ENCODE results near the gene DGKI.

Gene DGKI

GRCh38 chr7:137395420-137395819 lies 451.4 kb downstream of the DGKI start:
- DNase-seq: no peak

GRCh38 chr7:137393570-137393969 lies 453.2 kb downstream of the DGKI start:
- no peak for DNase-seq

GRCh38 chr7:137390076-137390475 lies 456.7 kb downstream of the DGKI start:
- DNase-seq: no peak

GRCh38 chr7:137388916-137389315 lies 457.9 kb downstream of the DGKI start:
- DNase-seq: no peak

DNA sequence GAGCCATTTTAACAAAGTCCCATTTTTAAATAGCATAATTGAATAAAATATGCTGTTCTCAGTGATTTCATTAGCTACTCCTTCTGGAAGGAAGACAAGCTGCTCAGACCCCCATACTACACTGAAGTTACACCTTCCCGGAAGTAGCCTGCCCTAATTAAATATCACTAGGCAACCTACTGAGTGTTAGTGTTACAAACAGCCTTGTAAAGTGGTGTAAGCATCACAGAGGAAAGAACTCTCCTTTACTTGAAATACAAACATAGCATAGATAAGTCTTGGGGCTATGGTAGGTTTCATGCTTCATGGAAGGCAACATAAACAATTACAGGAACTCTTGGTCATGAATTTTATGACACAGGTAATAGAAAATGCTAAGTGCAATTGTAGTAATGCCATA lies 459.8 kb downstream of the DGKI start:
- DNase-seq: no peak

DNA sequence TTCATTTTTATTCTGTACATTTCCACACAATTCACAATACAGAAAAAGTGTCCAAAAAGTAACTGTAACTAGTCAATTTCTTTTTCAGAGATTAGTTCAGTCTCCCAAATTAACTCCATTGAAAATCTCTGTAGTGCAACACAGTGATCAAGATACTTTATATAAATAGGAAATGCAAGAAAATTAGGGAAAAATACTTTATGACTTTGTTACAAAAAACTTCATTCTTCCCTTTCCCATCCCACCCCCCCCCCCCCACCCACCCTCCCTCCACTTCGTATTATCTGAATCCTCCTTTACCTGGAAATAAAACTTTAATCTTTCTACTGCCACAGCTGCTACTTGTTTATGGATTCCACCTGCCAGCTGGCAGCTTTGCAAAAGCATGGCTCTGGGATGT lies 465.7 kb downstream of the DGKI start:
- no peak for DNase-seq

DNA sequence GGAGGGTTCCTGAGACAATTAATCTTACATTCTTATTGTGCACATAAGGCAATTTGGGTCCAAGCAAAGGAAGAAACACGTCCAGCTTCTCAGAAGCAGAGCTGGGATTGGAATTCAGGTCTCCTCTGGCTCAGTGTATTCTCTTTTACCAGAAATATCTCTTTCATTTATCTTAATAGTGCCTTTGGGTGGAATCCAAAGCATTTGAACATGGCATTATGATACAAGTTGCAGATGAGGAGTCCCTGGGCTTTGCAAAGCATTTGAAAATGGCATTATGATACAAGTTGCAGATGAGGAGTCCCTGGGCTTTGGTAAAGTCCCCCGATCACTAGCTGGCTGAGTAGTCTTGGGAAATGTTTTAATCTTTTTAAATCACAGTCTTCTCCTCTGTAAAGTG lies 473.3 kb downstream of the DGKI start:
- no peak for DNase-seq

DNA sequence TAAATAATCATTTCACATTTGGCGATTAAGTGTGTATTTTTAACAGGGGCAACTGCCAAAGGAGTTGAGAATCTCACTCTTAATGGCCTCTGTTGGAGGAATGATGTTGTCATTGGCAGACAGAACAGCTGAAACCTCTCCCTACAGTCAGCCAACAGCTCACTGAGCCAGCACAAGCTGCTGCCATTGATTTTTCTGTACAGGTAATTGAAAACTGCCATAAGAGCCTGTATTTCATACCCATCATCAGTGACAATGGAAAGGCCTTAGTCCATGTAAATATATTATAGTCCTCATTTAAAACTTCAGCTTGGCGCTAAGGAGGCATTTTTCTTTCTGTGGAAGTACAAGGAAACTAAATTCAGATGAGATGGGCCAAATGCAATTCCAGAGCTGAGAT lies 475.2 kb downstream of the DGKI start:
- no peak for DNase-seq

GRCh38 chr7:137366995-137367394 lies 479.8 kb downstream of the DGKI start:
- no peak for DNase-seq

- no peak for DNase-seq
Measured at GRCh38 chr7:137363683-137364082, 483.1 kb downstream of the DGKI start.

GRCh38 chr7:137360087-137360679 lies 486.6 kb downstream of the DGKI start:
- DNase-seq: no peak

DNA sequence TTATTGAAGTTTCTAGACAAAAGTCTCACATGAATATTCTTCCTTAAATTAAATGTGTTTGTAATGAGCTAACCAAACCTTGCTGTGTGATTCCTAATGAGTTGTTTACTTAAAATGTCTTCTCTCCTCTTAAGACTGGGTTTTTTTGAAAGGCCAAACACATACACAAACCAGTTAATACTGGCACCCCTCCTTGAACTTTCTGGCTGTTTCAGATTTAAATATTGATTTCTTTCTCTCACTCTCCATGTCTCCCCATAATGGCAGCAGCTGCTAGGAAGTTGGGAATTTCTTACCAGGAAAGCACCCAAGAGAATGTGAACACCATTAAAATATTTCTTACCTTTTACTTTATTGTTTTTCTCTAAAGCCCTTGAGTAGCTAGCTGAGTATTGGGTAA lies 491.8 kb downstream of the DGKI start:
- no peak for DNase-seq

DNA sequence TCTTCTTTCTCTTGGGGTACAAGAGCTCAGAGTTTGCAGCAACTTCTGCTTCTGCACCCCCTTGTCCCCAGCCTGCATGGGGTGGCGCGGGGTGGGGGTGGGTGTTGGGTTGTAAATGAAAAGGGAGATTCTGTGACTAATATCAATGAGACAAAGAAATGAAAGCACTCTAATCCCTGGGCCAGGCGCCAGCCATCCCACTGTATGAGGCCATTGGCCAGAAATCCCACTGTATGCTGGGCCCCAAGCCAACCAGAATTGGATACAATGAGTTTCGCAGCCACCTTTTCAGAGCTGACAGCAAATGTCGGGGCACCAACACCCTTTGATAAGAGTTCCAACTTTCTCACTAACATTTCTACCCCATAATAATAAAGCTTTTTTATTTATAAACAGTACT lies 492.4 kb downstream of the DGKI start:
- no peak for DNase-seq

DNA sequence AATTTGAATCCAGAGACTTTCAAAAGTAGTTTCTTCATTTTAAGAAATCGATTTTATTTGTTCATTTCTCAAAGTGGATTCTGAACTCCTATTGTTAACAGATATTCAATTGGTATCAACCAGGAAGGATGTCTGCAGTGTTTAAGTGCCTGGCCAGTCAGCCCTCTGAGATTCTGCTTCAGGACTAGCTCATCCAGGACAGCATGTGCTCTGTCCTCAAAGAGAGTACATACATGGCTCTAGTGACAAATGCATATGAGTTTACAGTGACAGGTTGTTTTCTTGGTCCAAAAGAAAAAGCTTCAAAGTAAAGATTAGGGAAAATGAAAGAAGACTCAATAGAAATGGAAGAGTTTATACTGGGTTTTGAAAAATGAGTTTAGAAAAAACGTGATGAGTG lies 494.8 kb downstream of the DGKI start:
- no peak for DNase-seq

DNA sequence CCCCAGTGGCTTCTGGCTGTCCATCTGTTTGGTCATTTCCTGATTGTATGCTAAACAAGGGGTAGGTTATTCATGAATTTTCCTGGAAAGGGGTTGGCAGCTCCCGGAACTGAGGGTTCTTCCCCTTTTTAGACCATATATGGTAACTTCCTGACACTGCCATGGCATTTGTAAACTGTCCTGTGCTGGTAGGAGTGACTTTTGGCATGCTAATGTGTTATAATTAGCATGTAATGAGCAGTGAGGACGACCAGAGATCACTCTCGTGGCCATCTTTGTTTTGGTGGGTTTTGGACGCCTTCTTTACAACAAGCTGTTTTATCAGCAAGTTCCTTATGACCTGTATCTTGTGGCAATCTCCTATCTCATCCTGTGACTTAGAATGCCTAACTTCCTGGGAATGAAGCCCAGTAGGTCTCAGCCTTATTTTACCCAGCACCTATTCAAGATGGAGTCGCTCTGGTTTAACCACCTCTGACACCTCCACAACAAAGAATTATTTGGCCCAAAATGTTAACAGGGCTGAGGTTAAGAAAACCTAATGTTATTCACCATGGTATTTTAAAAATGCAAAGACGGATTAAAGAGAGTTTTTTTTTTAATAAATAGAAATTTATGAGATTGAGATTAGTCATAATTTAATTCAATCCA lies 500.9 kb downstream of the DGKI start:
- no peak for DNase-seq

- no peak for DNase-seq
Measured at GRCh38 chr7:137343281-137343841, 503.4 kb downstream of the DGKI start, which contains the start of gene PTN. Gene PTN (minus strand): TSS chr7:137343733. CDS start chr7:137254973, 88,760 bp downstream.

DNA sequence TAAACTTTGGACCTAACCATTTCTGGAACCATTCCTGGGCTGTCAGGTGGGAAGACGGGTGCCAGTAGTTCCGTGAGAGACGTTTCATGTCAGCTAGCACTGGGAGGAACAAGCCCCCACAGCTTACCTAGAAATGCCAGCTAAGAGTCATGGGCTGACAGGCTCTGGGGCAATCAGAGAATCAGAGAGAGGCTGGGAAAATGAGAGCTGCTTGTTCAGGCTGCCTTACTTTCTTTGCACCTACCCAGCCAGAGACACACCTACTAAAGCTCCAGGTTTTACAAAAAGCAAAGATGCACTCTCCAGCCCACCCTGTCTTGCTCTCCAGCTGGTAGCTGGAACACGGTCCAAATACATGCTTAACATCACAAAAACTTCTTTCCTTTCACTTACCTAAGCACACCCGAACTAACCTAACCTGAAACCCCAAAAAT lies 503.9 kb downstream of the DGKI start:
- no peak for DNase-seq

DNA sequence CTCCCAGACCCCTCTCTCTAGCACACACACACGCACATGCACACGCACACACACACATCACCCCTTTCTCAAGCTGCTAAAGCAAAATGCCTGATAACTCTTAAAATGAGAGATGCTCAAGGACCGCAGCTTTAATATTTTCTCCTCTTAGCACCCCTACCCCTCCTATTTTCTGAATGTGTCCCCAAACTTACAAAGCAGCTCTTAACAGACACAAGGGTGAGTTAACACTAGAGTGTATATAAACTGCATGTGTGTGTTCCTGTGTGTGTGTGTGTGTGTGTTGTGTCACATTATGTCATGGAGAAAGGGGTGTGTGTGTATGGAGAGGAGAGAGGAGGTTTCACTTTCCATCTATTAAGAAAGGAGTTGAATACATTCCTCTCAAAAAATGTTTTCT lies 504.5 kb downstream of the DGKI start:
- no peak for DNase-seq

GRCh38 chr7:137337902-137338301 lies 508.9 kb downstream of the DGKI start:
- DNase-seq: no peak

DNA sequence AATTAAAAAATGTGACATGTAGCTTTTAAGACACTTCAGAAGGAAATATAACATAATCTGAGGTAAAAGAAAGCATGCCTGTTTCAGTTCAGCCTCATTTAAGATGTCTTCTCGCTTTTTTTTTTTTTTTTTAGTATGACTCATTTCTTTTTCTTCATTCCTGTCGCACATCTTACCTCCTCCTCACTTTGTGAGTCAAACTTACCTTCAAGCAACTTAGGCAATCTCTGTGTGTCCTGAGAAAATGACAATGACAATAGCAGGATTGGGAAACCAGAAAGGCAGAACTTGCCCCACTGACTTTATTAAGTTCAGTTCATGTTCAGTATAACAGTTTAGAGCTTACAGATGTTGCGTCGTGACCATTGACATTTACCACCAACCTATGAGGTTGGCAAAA lies 511.0 kb downstream of the DGKI start:
- DNase-seq: no peak

- DNase-seq: no peak
Measured at GRCh38 chr7:137331378-137331777, 515.4 kb downstream of the DGKI start.

Measured in suppressor macrophage treated with lipopolysaccharide for 4 hours (primary cell).